Effector CD8-positive, alpha-beta T cell (primary cell): ENCODE results near the gene NTN5.
"Not testable (repeated sequence)": the region's sequence is repeated elsewhere in the genome, so short reads cannot be mapped to it uniquely, and the experiment has no call there.

Experiments
- DNase-seq: peaks from one replicate; lab custom pipeline; 2025; lab: John Stamatoyannopoulos, UW

The NTN5 gene

GRCh38 chr19:48698046-48698445 is 25.2 kb upstream of the NTN5 start:
- no peak for DNase-seq

- DNase-seq, result no peak
Measured at GRCh38 chr19:48696353-48697010, 23.7 kb upstream of the NTN5 start.

- no peak for DNase-seq
Measured at GRCh38 chr19:48695743-48696352, 23.0 kb upstream of the NTN5 start, which contains the start of gene FUT2. FUT2 (plus strand) TSS chr19:48695971; CDS start chr19:48702957, 6,986 bp downstream.

- not testable (repeated sequence) for DNase-seq
Measured at GRCh38 chr19:48693629-48694028, 20.8 kb upstream of the NTN5 start.

GRCh38 chr19:48689449-48689848 is 16.6 kb upstream of the NTN5 start:
- no peak for DNase-seq

GRCh38 chr19:48687776-48688175 is 15.0 kb upstream of the NTN5 start:
- no peak for DNase-seq

GRCh38 chr19:48686637-48687036 is 13.8 kb upstream of the NTN5 start:
- DNase-seq, result not testable (repeated sequence)

GRCh38 chr19:48686088-48686487 is 13.3 kb upstream of the NTN5 start:
- no peak for DNase-seq

GRCh38 chr19:48685583-48685982 is 12.8 kb upstream of the NTN5 start:
- DNase-seq, result no peak

- peak; percentile 32 for DNase-seq
Measured at GRCh38 chr19:48683349-48683748, 10.5 kb upstream of the NTN5 start.

- DNase-seq, result no peak
Measured at GRCh38 chr19:48681127-48681470, 8.3 kb upstream of the NTN5 start.

GRCh38 chr19:48680436-48681126 is 7.8 kb upstream of the NTN5 start:
- DNase-seq, result no peak

GRCh38 chr19:48680006-48680405 is 7.2 kb upstream of the NTN5 start:
- not testable (repeated sequence) for DNase-seq

- DNase-seq, result no peak
Measured at GRCh38 chr19:48678201-48678600, 5.4 kb upstream of the NTN5 start.

GRCh38 chr19:48676887-48677286 is 4.1 kb upstream of the NTN5 start:
- no peak for DNase-seq

- no peak for DNase-seq
Measured at GRCh38 chr19:48676487-48676886, 3.7 kb upstream of the NTN5 start.

GRCh38 chr19:48674921-48675824 is 2.4 kb upstream of the NTN5 start:
- peak; percentile 54 for DNase-seq

- no peak for DNase-seq
Measured at GRCh38 chr19:48674216-48674809, 1.5 kb upstream of the NTN5 start.

- no peak for DNase-seq
Measured at GRCh38 chr19:48673436-48674100, 751 bp upstream of the NTN5 start.

- no peak for DNase-seq
Measured at GRCh38 chr19:48671446-48671995, 1.3 kb downstream of the NTN5 start.
